A549 (cell line): Measurements from ENCODE around the gene IL1B. TPM values are rescaled to one million over a fixed set of nuclear protein-coding genes. Genes with fewer than 3 reads are reported as not detected.

Experiments
- ATAC-seq, 2 experiments: fragments of 200-7000 bp in 1 of 2; fragments of >200 bp in 1 of 2; cut with Nextera tagmentation in 1 of 2; cut with Tn5 transposase in 1 of 2; 3 replicates each; pipeline versions ENCODE4 v1.8.0 to v1.9.1; 2018 to 2020; ENCODE audit warnings: mild to moderate bottlenecking in 1 of 2, moderate library complexity in 1 of 2
- CTCF ChIA-PET: fragments of 300-600 bp; sonication (Branson Sonifier 250); formaldehyde crosslinking; extraction: SDS; loops from one replicate; lab custom pipeline; 2021; ENCODE audit warnings: antibody characterized with exemption, inconsistent platforms; lab: Yijun Ruan, JAX
- POLR2A ChIA-PET: fragments of 350-600 bp; formaldehyde crosslinking; extraction: SDS; loops from one replicate; lab custom pipeline; 2021; ENCODE audit warnings: antibody characterized with exemption, inconsistent platforms; lab: Yijun Ruan, JAX
- DNase-seq, 2 experiments: peaks; one replicate each; pipeline versions ENCODE4 v3.0.0 to v3.0.0-alpha.2; 2011 to 2016; ENCODE audit warnings: low read depth in 1 of 2, low spot score in 1 of 2
- FAIRE-seq: peaks from 2 replicates; lab custom pipeline; 2011; peaks lifted over from hg19 to GRCh38; lab: Jason Lieb, UNC
- H3K27ac ChIP-seq, 2 experiments: fragments of >200 bp; sonication (Bioruptor Twin); formaldehyde crosslinking; 3 replicates each; pipeline ENCODE4 v1.5.1; 2016 to 2017
- H3K4me1 ChIP-seq: fragments of >200 bp; sonication (Bioruptor Twin); formaldehyde crosslinking; 3 replicates; pipeline ENCODE4 v1.6.1; 2016
- H3K4me2 ChIP-seq: fragments of >200 bp; sonication (Bioruptor Twin); formaldehyde crosslinking; 3 replicates; pipeline ENCODE4 v1.6.1; 2016
- H3K4me3 ChIP-seq: fragments of >200 bp; sonication (Bioruptor Twin); formaldehyde crosslinking; 3 replicates; pipeline ENCODE4 v1.5.1; 2016
- H3K9me3 ChIP-seq: fragments of >200 bp; sonication (Bioruptor Twin); formaldehyde crosslinking; 3 replicates; pipeline ENCODE4 v1.6.1; 2016
- BHLHE40 ChIP-seq: IDR thresholded peaks from 2 replicates; pipeline ENCODE4 v1.6.1; 2012; ENCODE audit warnings: low read depth, low read length, inconsistent platforms
- CBX2 ChIP-seq: fragments of 200-600 bp; sonication (generic); IDR thresholded peaks from 2 replicates; pipeline ENCODE4 v1.6.1; 2016; ENCODE audit warnings: low read depth, mild to moderate bottlenecking, borderline replicate concordance
- CTCF ChIP-seq: fragments of >200 bp; sonication (Bioruptor Twin); formaldehyde crosslinking; IDR thresholded peaks from 3 replicates; pipeline ENCODE4 v1.5.1; 2016
- E2F6 ChIP-seq: IDR thresholded peaks from 2 replicates; pipeline ENCODE4 v1.6.1; 2012; ENCODE audit warnings: low read depth, borderline replicate concordance
- EHF ChIP-seq: fragments of 250-450 bp; sonication (Bioruptor Pico); IDR thresholded peaks from 2 replicates; pipeline ENCODE4 v1.5.0; 2020; ENCODE audit warnings: mild to moderate bottlenecking
- EP300 ChIP-seq, 2 experiments: fragments of >200 bp; sonication (Bioruptor Twin); formaldehyde crosslinking; IDR thresholded peaks; 2 replicates in 1 of 2; 3 replicates in 1 of 2; pipeline ENCODE4 v1.6.1; 2016 to 2017
- HDAC2 ChIP-seq: fragments of 200-600 bp; sonication (generic); IDR thresholded peaks from 2 replicates; pipeline ENCODE4 v1.6.1; 2016
- HOXB13 ChIP-seq: fragments of 250-450 bp; sonication (Bioruptor Pico); IDR thresholded peaks from 2 replicates; pipeline ENCODE4 v1.5.0; 2020; ENCODE audit warnings: low read depth, mild to moderate bottlenecking, moderate library complexity
- JUN ChIP-seq, 2 experiments: fragments of >200 bp; sonication (Bioruptor Twin); formaldehyde crosslinking; IDR thresholded peaks; 2 replicates in 1 of 2; 3 replicates in 1 of 2; pipeline ENCODE4 v1.6.1; 2016 to 2017
- JUNB ChIP-seq: fragments of >200 bp; sonication (Bioruptor Twin); formaldehyde crosslinking; IDR thresholded peaks from 2 replicates; pipeline ENCODE4 v1.6.1; 2016
- KDM5A ChIP-seq: fragments of 200-600 bp; sonication (generic); IDR thresholded peaks from 2 replicates; pipeline ENCODE4 v1.6.1; 2016; ENCODE audit warnings: antibody characterized with exemption, mild to moderate bottlenecking
- MAZ ChIP-seq: fragments of 150-350 bp; IDR thresholded peaks from 2 replicates; pipeline ENCODE4 v1.6.1; 2014; ENCODE audit warnings: antibody characterized with exemption, low read depth, low read length, borderline replicate concordance
- NFE2L2 ChIP-seq: fragments of 150-350 bp; conservative IDR thresholded peaks from 2 replicates; pipeline ENCODE4 v1.6.1; 2014; ENCODE audit warnings: low read length
- RAD21 ChIP-seq, 2 experiments: fragments of >200 bp in 1 of 2; sonication (Bioruptor Twin) in 1 of 2; formaldehyde crosslinking in 1 of 2; IDR thresholded peaks in 1 of 2; conservative IDR thresholded peaks in 1 of 2; 2 replicates in 1 of 2; 3 replicates in 1 of 2; pipeline ENCODE4 v1.6.1; 2012 to 2018; ENCODE audit warnings: inconsistent platforms in 1 of 2
- RARB ChIP-seq: fragments of 250-450 bp; sonication (Bioruptor Pico); IDR thresholded peaks from 2 replicates; pipeline ENCODE4 v1.8.0; 2021; ENCODE audit warnings: mild to moderate bottlenecking, moderate library complexity
- RCOR1 ChIP-seq: fragments of 150-350 bp; IDR thresholded peaks from 2 replicates; pipeline ENCODE4 v1.6.1; 2014; ENCODE audit warnings: antibody characterized with exemption, low read length, low read depth
- RFX5 ChIP-seq: fragments of 450-650 bp; IDR thresholded peaks from 2 replicates; pipeline ENCODE4 v1.7.1; 2014; ENCODE audit warnings: antibody characterized with exemption, mild to moderate bottlenecking, moderate library complexity
- whole genome bisulfite sequencing: methylation state at CpG from one replicate; pipeline ENCODE4 v1.1.6; 2017; ENCODE audit errors: missing lambda C conversion rate; 5-methylcytosine and 5-hydroxymethylcytosine counted together
- polyA plus RNA-seq, 4 experiments: library from polyadenylated mRNA; depleted of rRNA in 3 of 4; stranded (reverse); fragments of >200 nt; fragmentation: RNase III in 1 of 4; extraction: RNeasy Plus Mini Kit Qiagen cat#74134 plus additional on column Dnase treatment in 1 of 4; gene quantifications; 2 replicates in 3 of 4; 3 replicates in 1 of 4; pipeline ENCODE4 v1.2.3, GENCODE V29; 2011 to 2017

Gene IL1B
- polyA plus RNA-seq, 2 of the 4 experiments (the other 2 are of a cell fraction), result 0.54 to 0.70 TPM

GRCh38 chr2:112840068-112840445 is 3.5 kb upstream of the IL1B start:
- POLR2A ChIA-PET, result no interaction called here
- CTCF ChIA-PET, result interaction anchor here (1.0 to 1.5 kb wide), 2 partner anchors 13 to 102 kb away, joined by 3 to 4 read pairs; no protein-coding TSS in a partner anchor
- peak overlapping the region; percentile 25; the same call in 1 of the 3 replicates for H3K4me2 ChIP-seq
- no peaks in the 10 kb centered on the region for H3K9me3 ChIP-seq
- WGBS, result 78% methylated on average over 1 of the region's 1 CpG
- no peak overlapping the region for H3K27ac ChIP-seq
- DNase-seq (no peak), FAIRE-seq (no peak), ATAC-seq (no peak)
- H3K4me1 ChIP-seq, result peaks cover 10% of the 10 kb centered on the region
- H3K4me3 ChIP-seq, result no peak overlapping the region
- no peak for TF ChIP-seq NFE2L2
- no peak for TF ChIP-seq RCOR1
- TF ChIP-seq EHF (CRISPR knock-in tag), result no peak
- TF ChIP-seq JUNB, result no peak
- TF ChIP-seq CBX2, result no peak
- no peak for TF ChIP-seq JUN (IDR thresholded peaks at IDR 0.05)

GRCh38 chr2:112839407-112840067 is 3.0 kb upstream of the IL1B start:
- TF ChIP-seq RFX5 (no peak), EP300 (IDR thresholded peaks at IDR 0.05) (no peak), MAZ (no peak), HOXB13 (CRISPR knock-in tag) (no peak), RARB (CRISPR knock-in tag) (no peak), KDM5A (no peak), CTCF (no peak), CBX2 (no peak)
- FAIRE-seq, result no peak
- H3K4me3 ChIP-seq, result no peak overlapping the region
- H3K27ac ChIP-seq, result no peak overlapping the region
- no peak for ATAC-seq
- no peak for DNase-seq
- 75% methylated on average over 9 of the region's 9 CpGs for WGBS
- CTCF ChIA-PET, result interaction anchor here (1.0 to 1.5 kb wide), 2 partner anchors 13 to 102 kb away, joined by 3 to 4 read pairs; no protein-coding TSS in a partner anchor
- peaks cover 12% of the 10 kb centered on the region for H3K4me1 ChIP-seq
- H3K4me2 ChIP-seq, result no peak overlapping the region
- H3K9me3 ChIP-seq, result no peaks in the 10 kb centered on the region
- POLR2A ChIA-PET, result no interaction called here

GRCh38 chr2:112836163-112836560 is 417 bp downstream of the IL1B start:
- H3K4me1 ChIP-seq, result peaks cover 21% of the 10 kb centered on the region
- WGBS, result 82% methylated on average over 5 of the region's 5 CpGs
- ChIA-PET CTCF (interaction anchor here (3.5 kb wide), 1 partner anchor 86 kb away, joined by 11 read pairs; no protein-coding TSS in a partner anchor), POLR2A (no interaction called here)
- FAIRE-seq (no peak), DNase-seq (no peak), ATAC-seq (no peak)
- no peak overlapping the region for H3K4me3 ChIP-seq
- peak overlapping the region; percentile 38; the same call in 2 of the 3 replicates for H3K4me2 ChIP-seq
- 0 out of 6 replicates have a peak overlapping the region, but pooled peaks of 1 of the 2 experiments have one; percentile 15 for H3K27ac ChIP-seq
- no peaks in the 10 kb centered on the region for H3K9me3 ChIP-seq
- TF ChIP-seq BHLHE40, result no peak

GRCh38 chr2:112835536-112836162 is 930 bp downstream of the IL1B start:
- ChIA-PET CTCF (interaction anchor here (3.5 kb wide), 1 partner anchor 86 kb away, joined by 11 read pairs; no protein-coding TSS in a partner anchor), POLR2A (no interaction called here)
- no peak for ATAC-seq
- Histone ChIP-seq H3K27ac (no peak overlapping the region), H3K4me1 (peaks cover 21% of the 10 kb centered on the region), H3K9me3 (no peaks in the 10 kb centered on the region), H3K4me3 (no peak overlapping the region), H3K4me2 (no peak overlapping the region)
- no peak for TF ChIP-seq HDAC2
- TF ChIP-seq RAD21 (conservative IDR thresholded peaks at IDR 0.05 in 1 of 2, IDR thresholded peaks at IDR 0.05 in 1 of 2), result no peak
- no peak for TF ChIP-seq E2F6
- no peak for FAIRE-seq
- WGBS, result 93% methylated on average over 1 of the region's 1 CpG
- no peak for DNase-seq
